ENCODE results near the gene EPGN.

The EPGN gene

GRCh38 chr4:74287791-74288190 lies 20.5 kb upstream of the EPGN start:
- Histone ChIP-seq H3K4me3 (ENCODE audit: low read depth, low read length) (no peak overlapping the region), H3K9me3 (ENCODE audit: control insufficient read depth, insufficient read depth, low read depth, low read length) (no peaks in the 10 kb centered on the region), H3K4me1 (ENCODE audit: control insufficient read depth, insufficient read depth, low read length) (no peaks in the 10 kb centered on the region), H3K27ac (ENCODE audit: extremely low read depth, low read depth, low read length) (no peak overlapping the region), H3K36me3 (ENCODE audit: control insufficient read depth in 2 of 2, insufficient read depth in 1 of 2, low read length in 2 of 2) (no peaks in the 10 kb centered on the region)
- ChIA-PET CTCF (no interaction called here), POLR2A (no interaction called here)
- TF ChIP-seq CTCF (tag by site-specific recombination; IDR thresholded peaks at IDR 0.05) (no peak), ZNF280D (tag by site-specific recombination; IDR thresholded peaks at IDR 0.05) (no peak), ZBTB8A (tag by site-specific recombination; IDR thresholded peaks at IDR 0.05) (no peak), ZNF449 (tag by site-specific recombination; IDR thresholded peaks at IDR 0.05) (no peak), TSHZ1 (tag by site-specific recombination; IDR thresholded peaks at IDR 0.05; ENCODE audit: borderline replicate concordance) (no peak), ZNF518A (tag by site-specific recombination; conservative IDR thresholded peaks at IDR 0.05; ENCODE audit: low read depth) (no peak), ZNF658 (tag by site-specific recombination; IDR thresholded peaks at IDR 0.05) (no peak), TCF7L2 (IDR thresholded peaks at IDR 0.05; ENCODE audit: borderline replicate concordance, low read depth, low read length) (no peak), ZNF157 (tag by site-specific recombination; IDR thresholded peaks at IDR 0.05) (no peak), ZXDB (tag by site-specific recombination; IDR thresholded peaks at IDR 0.05) (no peak), ZNF704 (tag by site-specific recombination; IDR thresholded peaks at IDR 0.05) (no peak), ZNF777 (tag by site-specific recombination; IDR thresholded peaks at IDR 0.05; ENCODE audit: borderline replicate concordance) (no peak), ZNF514 (tag by site-specific recombination; IDR thresholded peaks at IDR 0.05) (no peak), KLF1 (tag by site-specific recombination; IDR thresholded peaks at IDR 0.05) (no peak), ZNF660 (tag by site-specific recombination; IDR thresholded peaks at IDR 0.05) (no peak), ZNF416 (tag by site-specific recombination; IDR thresholded peaks at IDR 0.05) (no peak), ZNF302 (tag by site-specific recombination; IDR thresholded peaks at IDR 0.05; ENCODE audit: low read depth) (no peak)

Measured in HEK293 (cell line).